Measurements from ENCODE around the gene IER5. TPM values are rescaled to one million over a fixed set of nuclear protein-coding genes. Genes with fewer than 3 reads are reported as not detected.
A peak's percentile ranks its signal among the peaks of the same experiment; 100 is the strongest.

IER5 gene
- total and polyA plus RNA-seq, 9 of the 15 experiments (the other 6 are each of a cell fraction or from before 2014, with no cell fraction given) = 2.4 to 32.1 (median 12.0) TPM

- peaks cover 0 to 12% of the 10 kb centered on the region in 2 experiments; a peak in 1 of 5 replicates for H3K27me3 ChIP-seq (ENCODE audit: control insufficient read depth in 2 of 2, insufficient read depth in 2 of 2, low read length in 2 of 2)
- no peak overlapping the region for H3K4me3 ChIP-seq
- in situ Hi-C loops (cut with MboI) (no loop called here), intact Hi-C loops (cut with micrococcal nuclease) (no loop called here)
- FAIRE-seq (peak; percentile 11), DNase-seq (ENCODE audit: extremely low read depth in 1 of 4, low spot score in 3 of 4) (no peak), ATAC-seq (peak; percentile 19; the same call in 2 of the 3 replicates)
- no peaks in the 10 kb centered on the region for H3K9me1 ChIP-seq (ENCODE audit: control insufficient read depth, insufficient read depth, low read length)
- H2AFZ ChIP-seq (ENCODE audit: low read depth, low read length) = peak overlapping the region; percentile 48
- H3K4me2 ChIP-seq (ENCODE audit: insufficient read depth, low read length) = no peak overlapping the region
- H3K4me1 ChIP-seq (replicated peaks in 1 of 2; ENCODE audit: control insufficient read depth in 2 of 2, insufficient read depth in 2 of 2, low read length in 2 of 2) = peaks cover 5 to 7% of the 10 kb centered on the region in 2 experiments; a peak in 3 of 5 replicates
- BruUV-seq (replicated peaks) = no TSS peak
- no peaks in the 10 kb centered on the region for H3K9me3 ChIP-seq (replicated peaks; ENCODE audit: control insufficient read depth, insufficient read depth, low read depth, low read length)
- H3K27ac ChIP-seq (ENCODE audit: extremely low read depth, low read depth, low read length) = no peak overlapping the region
- no peaks in the 10 kb centered on the region for H4K20me1 ChIP-seq (replicated peaks; ENCODE audit: control insufficient read depth, insufficient read depth, low read length)
- ChIA-PET CTCF (ENCODE audit: low intra/inter-chr PET ratio) (no interaction called here), POLR2A (interaction anchor here (0.7 to 1.7 kb wide), 6 partner anchors 10 to 337 kb away, joined by 3 to 5 read pairs (median 3); no protein-coding TSS in a partner anchor)
- no peaks in the 10 kb centered on the region for H3K79me2 ChIP-seq (ENCODE audit: control insufficient read depth, insufficient read depth, low read length)
- H3K9ac ChIP-seq (ENCODE audit: insufficient read depth in 1 of 2, low read depth in 2 of 2, low read length in 2 of 2) = no peak overlapping the region
- 45% methylated on average over 6 of the region's 6 CpGs for WGBS (ENCODE audit: insufficient coverage, low coverage, missing lambda C conversion rate)
- H3K36me3 ChIP-seq (ENCODE audit: control insufficient read depth, insufficient read depth, low read length) = no peaks in the 10 kb centered on the region
- TF ChIP-seq PHF20 (IDR thresholded peaks at IDR 0.05; ENCODE audit: partially characterized antibody) (no peak), TAL1 (IDR thresholded peaks at IDR 0.05) (no peak), ZNF76 (CRISPR knock-in tag; IDR thresholded peaks at IDR 0.05; ENCODE audit: borderline replicate concordance) (no peak), ZNF121 (CRISPR knock-in tag; conservative IDR thresholded peaks at IDR 0.05) (no peak), ZBTB7A (IDR thresholded peaks at IDR 0.05; ENCODE audit: borderline replicate concordance, control insufficient read depth, low read depth, low read length) (no peak), HNRNPLL (IDR thresholded peaks at IDR 0.05; ENCODE audit: low read depth, low read length, poor library complexity, severe bottlenecking) (no peak), CBFA2T3 (IDR thresholded peaks at IDR 0.05) (no peak), PCBP2 (IDR thresholded peaks at IDR 0.05; ENCODE audit: low read depth, low read length, poor library complexity, severe bottlenecking) (no peak), HNRNPUL1 (IDR thresholded peaks at IDR 0.05; ENCODE audit: low read length) (no peak), PYGO2 (tag; IDR thresholded peaks at IDR 0.05) (no peak), SMARCE1 (IDR thresholded peaks at IDR 0.05) (no peak), LEF1 (IDR thresholded peaks at IDR 0.05) (no peak)
- TF ChIP-seq, protein P1, sequence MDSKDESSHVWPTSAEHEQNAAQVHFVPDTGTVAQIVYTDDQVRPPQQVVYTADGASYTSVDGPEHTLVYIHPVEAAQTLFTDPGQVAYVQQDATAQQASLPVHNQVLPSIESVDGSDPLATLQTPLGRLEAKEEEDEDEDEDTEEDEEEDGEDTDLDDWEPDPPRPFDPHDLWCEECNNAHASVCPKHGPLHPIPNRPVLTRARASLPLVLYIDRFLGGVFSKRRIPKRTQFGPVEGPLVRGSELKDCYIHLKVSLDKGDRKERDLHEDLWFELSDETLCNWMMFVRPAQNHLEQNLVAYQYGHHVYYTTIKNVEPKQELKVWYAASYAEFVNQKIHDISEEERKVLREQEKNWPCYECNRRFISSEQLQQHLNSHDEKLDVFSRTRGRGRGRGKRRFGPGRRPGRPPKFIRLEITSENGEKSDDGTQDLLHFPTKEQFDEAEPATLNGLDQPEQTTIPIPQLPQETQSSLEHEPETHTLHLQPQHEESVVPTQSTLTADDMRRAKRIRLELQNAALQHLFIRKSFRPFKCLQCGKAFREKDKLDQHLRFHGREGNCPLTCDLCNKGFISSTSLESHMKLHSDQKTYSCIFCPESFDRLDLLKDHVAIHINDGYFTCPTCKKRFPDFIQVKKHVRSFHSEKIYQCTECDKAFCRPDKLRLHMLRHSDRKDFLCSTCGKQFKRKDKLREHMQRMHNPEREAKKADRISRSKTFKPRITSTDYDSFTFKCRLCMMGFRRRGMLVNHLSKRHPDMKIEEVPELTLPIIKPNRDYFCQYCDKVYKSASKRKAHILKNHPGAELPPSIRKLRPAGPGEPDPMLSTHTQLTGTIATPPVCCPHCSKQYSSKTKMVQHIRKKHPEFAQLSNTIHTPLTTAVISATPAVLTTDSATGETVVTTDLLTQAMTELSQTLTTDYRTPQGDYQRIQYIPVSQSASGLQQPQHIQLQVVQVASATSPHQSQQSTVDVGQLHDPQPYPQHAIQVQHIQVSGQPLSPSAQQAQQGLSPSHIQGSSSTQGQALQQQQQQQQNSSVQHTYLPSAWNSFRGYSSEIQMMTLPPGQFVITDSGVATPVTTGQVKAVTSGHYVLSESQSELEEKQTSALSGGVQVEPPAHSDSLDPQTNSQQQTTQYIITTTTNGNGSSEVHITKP (IDR thresholded peaks at IDR 0.05; ENCODE audit: partially characterized antibody) = no peak
- TF ChIP-seq, protein P2, sequence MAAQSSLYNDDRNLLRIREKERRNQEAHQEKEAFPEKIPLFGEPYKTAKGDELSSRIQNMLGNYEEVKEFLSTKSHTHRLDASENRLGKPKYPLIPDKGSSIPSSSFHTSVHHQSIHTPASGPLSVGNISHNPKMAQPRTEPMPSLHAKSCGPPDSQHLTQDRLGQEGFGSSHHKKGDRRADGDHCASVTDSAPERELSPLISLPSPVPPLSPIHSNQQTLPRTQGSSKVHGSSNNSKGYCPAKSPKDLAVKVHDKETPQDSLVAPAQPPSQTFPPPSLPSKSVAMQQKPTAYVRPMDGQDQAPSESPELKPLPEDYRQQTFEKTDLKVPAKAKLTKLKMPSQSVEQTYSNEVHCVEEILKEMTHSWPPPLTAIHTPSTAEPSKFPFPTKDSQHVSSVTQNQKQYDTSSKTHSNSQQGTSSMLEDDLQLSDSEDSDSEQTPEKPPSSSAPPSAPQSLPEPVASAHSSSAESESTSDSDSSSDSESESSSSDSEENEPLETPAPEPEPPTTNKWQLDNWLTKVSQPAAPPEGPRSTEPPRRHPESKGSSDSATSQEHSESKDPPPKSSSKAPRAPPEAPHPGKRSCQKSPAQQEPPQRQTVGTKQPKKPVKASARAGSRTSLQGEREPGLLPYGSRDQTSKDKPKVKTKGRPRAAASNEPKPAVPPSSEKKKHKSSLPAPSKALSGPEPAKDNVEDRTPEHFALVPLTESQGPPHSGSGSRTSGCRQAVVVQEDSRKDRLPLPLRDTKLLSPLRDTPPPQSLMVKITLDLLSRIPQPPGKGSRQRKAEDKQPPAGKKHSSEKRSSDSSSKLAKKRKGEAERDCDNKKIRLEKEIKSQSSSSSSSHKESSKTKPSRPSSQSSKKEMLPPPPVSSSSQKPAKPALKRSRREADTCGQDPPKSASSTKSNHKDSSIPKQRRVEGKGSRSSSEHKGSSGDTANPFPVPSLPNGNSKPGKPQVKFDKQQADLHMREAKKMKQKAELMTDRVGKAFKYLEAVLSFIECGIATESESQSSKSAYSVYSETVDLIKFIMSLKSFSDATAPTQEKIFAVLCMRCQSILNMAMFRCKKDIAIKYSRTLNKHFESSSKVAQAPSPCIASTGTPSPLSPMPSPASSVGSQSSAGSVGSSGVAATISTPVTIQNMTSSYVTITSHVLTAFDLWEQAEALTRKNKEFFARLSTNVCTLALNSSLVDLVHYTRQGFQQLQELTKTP (IDR thresholded peaks at IDR 0.05; ENCODE audit: low read depth in 1 of 2, partially characterized antibody in 2 of 2) = no peak
These were observed 25.6 kb upstream of the IER5 start for GRCh38 chr1:181062836-181063428.
